A673 (cell line): Measurements from ENCODE around the gene SHISAL1.

ENCODE experiments used
- CTCF ChIP-seq: fragments of 300-800, 200-600 bp; sonication (generic); conservative IDR thresholded peaks from 2 replicates; pipeline ENCODE4 v1.5.1; 2017; ENCODE audit warnings: low read depth, mild to moderate bottlenecking, antibody characterized with exemption, low read length, moderate library complexity, mixed read lengths
- EZH2 ChIP-seq: fragments of 200-600 bp; sonication (generic); IDR thresholded peaks from 2 replicates; pipeline ENCODE4 v1.6.1; 2017; ENCODE audit warnings: borderline replicate concordance, low read depth, mild to moderate bottlenecking, mixed read lengths, antibody characterized with exemption, low read length; ENCODE audit not compliant: poor library complexity, severe bottlenecking

- TF ChIP-seq CTCF (no peak), EZH2 (no peak)
These were observed 52.3 kb downstream of the SHISAL1 start for GRCh38 chr22:44260216-44261035.
